WTC11 (cell line): Measurements from ENCODE around the gene RIN3. TPM values are rescaled to one million over a fixed set of nuclear protein-coding genes. Genes with fewer than 3 reads are reported as not detected.

Source experiments
- ATAC-seq: fragments of 200-7000 bp; cut with Tn5 transposase; 2 replicates; pipeline ENCODE4 v1.10.0; 2021; ENCODE audit warnings: mild to moderate bottlenecking, moderate library complexity
- CTCF ChIA-PET: fragments of 300-600 bp; sonication (Branson Sonifier 250); formaldehyde crosslinking; loops from one replicate; lab custom pipeline; 2021; ENCODE audit warnings: antibody characterized with exemption; lab: Charles Lee
- POLR2A ChIA-PET: fragments of 350-600 bp; sonication (Branson Sonifier 250); formaldehyde crosslinking; loops from one replicate; lab custom pipeline; 2021; ENCODE audit warnings: antibody characterized with exemption; lab: Charles Lee
- DNase-seq: peaks from one replicate; pipeline ENCODE4 v3.0.0; 2021; ENCODE audit warnings: low spot score
- H3K27ac Mint-ChIP-seq: 2 replicates; pipeline ENCODE4 v1.8.0; 2021; ENCODE audit warnings: mixed read lengths
- H3K27me3 Mint-ChIP-seq: 2 replicates; pipeline ENCODE4 v1.8.0; 2021; ENCODE audit warnings: low read depth, mild to moderate bottlenecking, moderate library complexity, mixed read lengths
- H3K36me3 Mint-ChIP-seq: 2 replicates; pipeline ENCODE4 v1.8.0; 2021; ENCODE audit warnings: mixed read lengths
- H3K4me1 Mint-ChIP-seq: 2 replicates; pipeline ENCODE4 v1.8.0; 2022; ENCODE audit warnings: mixed read lengths
- H3K4me3 Mint-ChIP-seq: 2 replicates; pipeline ENCODE4 v1.8.0; 2021; ENCODE audit warnings: mild to moderate bottlenecking, moderate library complexity, mixed read lengths
- H3K9me3 Mint-ChIP-seq: 2 replicates; pipeline ENCODE4 v1.8.0; 2021; ENCODE audit warnings: mixed read lengths
- ATF1 ChIP-seq: sonication (generic); formaldehyde crosslinking; IDR thresholded peaks from 2 replicates; pipeline ENCODE4 v1.8.1; 2023; ENCODE audit warnings: mild to moderate bottlenecking, moderate library complexity, missing genetic modification reagents
- CREM ChIP-seq: sonication (generic); formaldehyde crosslinking; IDR thresholded peaks from 2 replicates; pipeline ENCODE4 v1.8.1; 2022; ENCODE audit warnings: mild to moderate bottlenecking, missing genetic modification reagents, moderate library complexity
- E2F4 ChIP-seq: sonication (generic); formaldehyde crosslinking; IDR thresholded peaks from 2 replicates; pipeline ENCODE4 v1.8.1; 2022; ENCODE audit warnings: low read depth, mild to moderate bottlenecking, moderate library complexity, missing genetic modification reagents, borderline replicate concordance
- ETV6 ChIP-seq: sonication (generic); formaldehyde crosslinking; IDR thresholded peaks from 2 replicates; pipeline ENCODE4 v1.8.1; 2022; ENCODE audit warnings: mild to moderate bottlenecking, missing genetic modification reagents
- FOXK1 ChIP-seq: sonication (generic); formaldehyde crosslinking; IDR thresholded peaks from 2 replicates; pipeline ENCODE4 v1.8.0; 2022; ENCODE audit warnings: mild to moderate bottlenecking, moderate library complexity, missing genetic modification reagents
- FOXP1 ChIP-seq: sonication (generic); formaldehyde crosslinking; IDR thresholded peaks from 2 replicates; pipeline ENCODE4 v1.8.0; 2022; ENCODE audit warnings: missing genetic modification reagents, mild to moderate bottlenecking, moderate library complexity, borderline replicate concordance
- GRHL2 ChIP-seq: fragments of 250-450 bp; sonication (Bioruptor Pico); IDR thresholded peaks from 2 replicates; pipeline ENCODE4 v1.8.0; 2022; ENCODE audit warnings: mild to moderate bottlenecking, moderate library complexity; ENCODE audit not compliant: insufficient replicate concordance, severe bottlenecking
- IRF1 ChIP-seq: sonication (generic); formaldehyde crosslinking; IDR thresholded peaks from 2 replicates; pipeline ENCODE4 v1.8.0; 2023; ENCODE audit warnings: missing genetic modification reagents
- KAT7 ChIP-seq: sonication (generic); formaldehyde crosslinking; IDR thresholded peaks from 2 replicates; pipeline ENCODE4 v1.8.1; 2023; ENCODE audit warnings: missing genetic modification reagents, mild to moderate bottlenecking, borderline replicate concordance
- MXD4 ChIP-seq: fragments of 250-450 bp; sonication (Bioruptor Pico); IDR thresholded peaks from 2 replicates; pipeline ENCODE4 v1.8.0; 2021; ENCODE audit warnings: mild to moderate bottlenecking, moderate library complexity, borderline replicate concordance
- NR1H2 ChIP-seq: sonication (generic); formaldehyde crosslinking; IDR thresholded peaks from 2 replicates; pipeline ENCODE4 v1.9.0; 2021; ENCODE audit warnings: mild to moderate bottlenecking, moderate library complexity, missing genetic modification reagents
- NR2C2 ChIP-seq: sonication (generic); formaldehyde crosslinking; IDR thresholded peaks from 2 replicates; pipeline ENCODE4 v1.8.0; 2022; ENCODE audit warnings: mild to moderate bottlenecking, missing genetic modification reagents
- RELA ChIP-seq: sonication (generic); formaldehyde crosslinking; IDR thresholded peaks from 2 replicates; pipeline ENCODE4 v1.8.1; 2022; ENCODE audit warnings: missing genetic modification reagents, mild to moderate bottlenecking, borderline replicate concordance
- STAT6 ChIP-seq: sonication (generic); formaldehyde crosslinking; conservative IDR thresholded peaks from 2 replicates; pipeline ENCODE4 v1.8.1; 2023; ENCODE audit warnings: mild to moderate bottlenecking, low read depth, missing genetic modification reagents, moderate library complexity
- TEAD1 ChIP-seq: sonication (generic); formaldehyde crosslinking; IDR thresholded peaks from 2 replicates; pipeline ENCODE4 v1.8.0; 2022; ENCODE audit warnings: mild to moderate bottlenecking, missing genetic modification reagents
- ZBTB21 ChIP-seq: sonication (generic); formaldehyde crosslinking; IDR thresholded peaks from 2 replicates; pipeline ENCODE4 v1.8.1; 2023; ENCODE audit warnings: mild to moderate bottlenecking, missing genetic modification reagents, borderline replicate concordance
- ZNF121 ChIP-seq: sonication (generic); formaldehyde crosslinking; IDR thresholded peaks from 2 replicates; pipeline ENCODE4 v1.8.0; 2023; ENCODE audit warnings: missing genetic modification reagents
- ZNF263 ChIP-seq: sonication (generic); formaldehyde crosslinking; IDR thresholded peaks from 2 replicates; pipeline ENCODE4 v1.8.1; 2022; ENCODE audit warnings: low read depth, mild to moderate bottlenecking, moderate library complexity, missing genetic modification reagents
- ZNF317 ChIP-seq: sonication (generic); formaldehyde crosslinking; IDR thresholded peaks from 2 replicates; pipeline ENCODE4 v1.8.1; 2023; ENCODE audit warnings: low read depth, mild to moderate bottlenecking, moderate library complexity, missing genetic modification reagents, borderline replicate concordance
- total RNA-seq: library from RNA; stranded (reverse); gene quantifications from 3 replicates; pipeline ENCODE4 v1.2.3, GENCODE V29; 2021
- TF ChIP-seq, protein P1 (sequence below): sonication (generic); formaldehyde crosslinking; IDR thresholded peaks from 2 replicates; pipeline ENCODE4 v1.8.0; 2022; ENCODE audit warnings: mild to moderate bottlenecking, missing genetic modification reagents
- TF ChIP-seq, protein P2 (sequence below): sonication (generic); formaldehyde crosslinking; IDR thresholded peaks from 2 replicates; pipeline ENCODE4 v1.8.1; 2023; ENCODE audit warnings: mild to moderate bottlenecking, missing genetic modification reagents, borderline replicate concordance
- TF ChIP-seq, protein P3 (sequence below): sonication (generic); formaldehyde crosslinking; IDR thresholded peaks from 2 replicates; pipeline ENCODE4 v1.8.1; 2023; ENCODE audit warnings: mild to moderate bottlenecking, moderate library complexity, missing genetic modification reagents

Gene RIN3
- total RNA-seq, 1 experiment from 2014 or later: 3.3 TPM

DNA sequence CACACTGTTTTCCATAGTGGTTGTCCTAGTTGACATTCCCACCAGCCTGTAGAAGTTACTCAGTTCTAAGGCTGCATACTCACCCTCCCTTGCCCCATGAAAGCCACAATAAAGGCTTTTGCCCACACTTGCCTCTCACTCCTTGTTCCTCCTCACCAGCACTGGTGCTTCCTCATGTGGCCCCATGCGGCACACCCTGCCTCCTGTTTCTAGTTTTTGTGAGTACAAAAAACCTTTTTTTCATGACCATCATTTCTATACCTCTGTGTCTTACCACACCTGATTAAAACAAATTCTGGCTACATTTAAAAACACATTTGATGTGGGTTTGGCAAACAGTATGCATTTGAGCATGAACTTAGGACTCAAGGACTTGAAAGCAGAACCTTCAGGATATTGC is 40.7 kb upstream of the RIN3 start:
- DNase-seq: no peak
- Mint-ChIP-seq H3K36me3 (peaks cover 8% of the 10 kb centered on the region), H3K9me3 (peaks cover 17% of the 10 kb centered on the region), H3K27ac (no peak overlapping the region), H3K4me1 (peaks cover 38% of the 10 kb centered on the region), H3K27me3 (no peaks in the 10 kb centered on the region), H3K4me3 (no peak overlapping the region)
- ChIA-PET POLR2A (interaction anchor here (0.5 kb wide), 1 partner anchor 246 kb away, joined by 3 read pairs; no protein-coding TSS in a partner anchor), CTCF (interaction anchor here (1.5 kb wide), 1 partner anchor 17 kb away, joined by 4 read pairs; no protein-coding TSS in a partner anchor)
- TF ChIP-seq TEAD1 (CRISPR knock-in tag) (no peak), ZNF317 (no peak), KAT7 (no peak), NR2C2 (CRISPR knock-in tag) (no peak), ZNF263 (no peak), IRF1 (CRISPR knock-in tag) (no peak), ETV6 (CRISPR knock-in tag) (no peak), GRHL2 (CRISPR knock-in tag) (no peak), CREM (CRISPR knock-in tag) (no peak), E2F4 (CRISPR knock-in tag) (no peak), NR1H2 (CRISPR knock-in tag) (no peak), FOXP1 (CRISPR knock-in tag) (no peak)
- TF ChIP-seq, protein P1, sequence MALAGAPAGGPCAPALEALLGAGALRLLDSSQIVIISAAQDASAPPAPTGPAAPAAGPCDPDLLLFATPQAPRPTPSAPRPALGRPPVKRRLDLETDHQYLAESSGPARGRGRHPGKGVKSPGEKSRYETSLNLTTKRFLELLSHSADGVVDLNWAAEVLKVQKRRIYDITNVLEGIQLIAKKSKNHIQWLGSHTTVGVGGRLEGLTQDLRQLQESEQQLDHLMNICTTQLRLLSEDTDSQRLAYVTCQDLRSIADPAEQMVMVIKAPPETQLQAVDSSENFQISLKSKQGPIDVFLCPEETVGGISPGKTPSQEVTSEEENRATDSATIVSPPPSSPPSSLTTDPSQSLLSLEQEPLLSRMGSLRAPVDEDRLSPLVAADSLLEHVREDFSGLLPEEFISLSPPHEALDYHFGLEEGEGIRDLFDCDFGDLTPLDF (CRISPR knock-in tag): no peak
- TF ChIP-seq, protein P2, sequence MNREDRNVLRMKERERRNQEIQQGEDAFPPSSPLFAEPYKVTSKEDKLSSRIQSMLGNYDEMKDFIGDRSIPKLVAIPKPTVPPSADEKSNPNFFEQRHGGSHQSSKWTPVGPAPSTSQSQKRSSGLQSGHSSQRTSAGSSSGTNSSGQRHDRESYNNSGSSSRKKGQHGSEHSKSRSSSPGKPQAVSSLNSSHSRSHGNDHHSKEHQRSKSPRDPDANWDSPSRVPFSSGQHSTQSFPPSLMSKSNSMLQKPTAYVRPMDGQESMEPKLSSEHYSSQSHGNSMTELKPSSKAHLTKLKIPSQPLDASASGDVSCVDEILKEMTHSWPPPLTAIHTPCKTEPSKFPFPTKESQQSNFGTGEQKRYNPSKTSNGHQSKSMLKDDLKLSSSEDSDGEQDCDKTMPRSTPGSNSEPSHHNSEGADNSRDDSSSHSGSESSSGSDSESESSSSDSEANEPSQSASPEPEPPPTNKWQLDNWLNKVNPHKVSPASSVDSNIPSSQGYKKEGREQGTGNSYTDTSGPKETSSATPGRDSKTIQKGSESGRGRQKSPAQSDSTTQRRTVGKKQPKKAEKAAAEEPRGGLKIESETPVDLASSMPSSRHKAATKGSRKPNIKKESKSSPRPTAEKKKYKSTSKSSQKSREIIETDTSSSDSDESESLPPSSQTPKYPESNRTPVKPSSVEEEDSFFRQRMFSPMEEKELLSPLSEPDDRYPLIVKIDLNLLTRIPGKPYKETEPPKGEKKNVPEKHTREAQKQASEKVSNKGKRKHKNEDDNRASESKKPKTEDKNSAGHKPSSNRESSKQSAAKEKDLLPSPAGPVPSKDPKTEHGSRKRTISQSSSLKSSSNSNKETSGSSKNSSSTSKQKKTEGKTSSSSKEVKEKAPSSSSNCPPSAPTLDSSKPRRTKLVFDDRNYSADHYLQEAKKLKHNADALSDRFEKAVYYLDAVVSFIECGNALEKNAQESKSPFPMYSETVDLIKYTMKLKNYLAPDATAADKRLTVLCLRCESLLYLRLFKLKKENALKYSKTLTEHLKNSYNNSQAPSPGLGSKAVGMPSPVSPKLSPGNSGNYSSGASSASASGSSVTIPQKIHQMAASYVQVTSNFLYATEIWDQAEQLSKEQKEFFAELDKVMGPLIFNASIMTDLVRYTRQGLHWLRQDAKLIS (CRISPR knock-in tag): no peak
- TF ChIP-seq, protein P3, sequence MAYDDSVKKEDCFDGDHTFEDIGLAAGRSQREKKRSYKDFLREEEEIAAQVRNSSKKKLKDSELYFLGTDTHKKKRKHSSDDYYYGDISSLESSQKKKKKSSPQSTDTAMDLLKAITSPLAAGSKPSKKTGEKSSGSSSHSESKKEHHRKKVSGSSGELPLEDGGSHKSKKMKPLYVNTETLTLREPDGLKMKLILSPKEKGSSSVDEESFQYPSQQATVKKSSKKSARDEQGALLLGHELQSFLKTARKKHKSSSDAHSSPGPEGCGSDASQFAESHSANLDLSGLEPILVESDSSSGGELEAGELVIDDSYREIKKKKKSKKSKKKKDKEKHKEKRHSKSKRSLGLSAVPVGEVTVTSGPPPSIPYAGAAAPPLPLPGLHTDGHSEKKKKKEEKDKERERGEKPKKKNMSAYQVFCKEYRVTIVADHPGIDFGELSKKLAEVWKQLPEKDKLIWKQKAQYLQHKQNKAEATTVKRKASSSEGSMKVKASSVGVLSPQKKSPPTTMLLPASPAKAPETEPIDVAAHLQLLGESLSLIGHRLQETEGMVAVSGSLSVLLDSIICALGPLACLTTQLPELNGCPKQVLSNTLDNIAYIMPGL (CRISPR knock-in tag): no peak
- ATAC-seq: no peak

GRCh38 chr14:92473261-92473968 is 40.2 kb upstream of the RIN3 start:
- Mint-ChIP-seq H3K9me3 (peaks cover 18% of the 10 kb centered on the region), H3K4me1 (peaks cover 38% of the 10 kb centered on the region), H3K27ac (no peak overlapping the region), H3K36me3 (peaks cover 8% of the 10 kb centered on the region), H3K27me3 (no peaks in the 10 kb centered on the region), H3K4me3 (no peak overlapping the region)
- ChIA-PET CTCF (interaction anchor here (1.5 kb wide), 1 partner anchor 17 kb away, joined by 4 read pairs; no protein-coding TSS in a partner anchor), POLR2A (interaction anchor here (0.5 kb wide), 1 partner anchor 247 kb away, joined by 3 read pairs; no protein-coding TSS in a partner anchor)
- ATAC-seq: no peak
- no peak for DNase-seq
- TF ChIP-seq RELA (CRISPR knock-in tag) (no peak), ATF1 (CRISPR knock-in tag) (no peak), NR2C2 (CRISPR knock-in tag) (no peak), ZBTB21 (CRISPR knock-in tag) (no peak), STAT6 (CRISPR knock-in tag) (no peak), FOXK1 (CRISPR knock-in tag) (no peak), ZNF121 (CRISPR knock-in tag) (no peak), MXD4 (CRISPR knock-in tag) (no peak)
